ENCODE results near the gene PINK1.
"Not testable (repeated sequence)": the region's sequence is repeated elsewhere in the genome, so short reads cannot be mapped to it uniquely, and the experiment has no call there.

PINK1 gene

DNA sequence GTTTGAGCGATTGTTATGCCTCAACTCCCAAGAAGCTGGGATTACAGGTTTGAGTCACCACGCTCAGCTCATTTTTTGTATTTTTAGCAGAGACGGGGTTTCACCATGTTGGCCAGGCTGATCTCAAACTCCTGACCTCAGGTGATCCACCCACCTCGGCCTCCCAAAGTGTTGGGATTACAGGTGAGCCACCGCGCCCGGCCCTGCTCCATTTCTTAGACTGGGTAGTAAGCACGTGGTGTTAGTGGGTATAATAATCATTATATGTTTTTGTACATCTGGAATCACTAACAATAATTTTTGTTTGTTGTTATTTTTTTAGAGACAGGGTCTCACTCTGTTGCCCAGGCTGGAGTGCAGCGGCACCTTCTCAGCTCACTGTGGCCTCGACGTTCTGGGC lies 40.4 kb downstream of the PINK1 start:
- H3K4me1 Mint-ChIP-seq, H3K27ac Mint-ChIP-seq, DNase-seq, H3K4me3 Mint-ChIP-seq, ATAC-seq: not testable (repeated sequence)
- Mint-ChIP-seq H3K9me3 (peaks cover 5 to 17% of the 10 kb centered on the region in 2 donors), H3K27me3 (peaks cover 11% of the 10 kb centered on the region)

DNA sequence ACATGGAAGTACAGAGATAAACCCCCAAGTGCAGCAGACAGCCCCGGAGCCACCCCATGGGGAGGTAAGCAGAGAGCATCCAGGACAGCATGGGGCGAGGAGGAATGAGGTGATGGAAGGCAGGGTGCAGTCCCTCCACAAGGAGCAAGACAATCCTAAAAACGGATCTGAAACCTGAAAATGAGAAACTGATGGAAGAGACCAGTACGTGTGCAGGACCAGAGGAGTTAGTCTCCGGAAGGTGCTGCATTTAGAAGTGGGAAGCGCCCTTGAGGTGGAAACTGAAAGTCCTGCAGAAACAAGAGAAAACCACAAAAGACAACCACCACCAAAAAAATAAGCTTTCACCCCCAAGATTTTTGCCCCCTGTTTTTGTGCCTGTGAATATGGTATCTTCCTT lies 45.3 kb downstream of the PINK1 start:
- peaks cover 5 to 19% of the 10 kb centered on the region in 2 donors for H3K9me3 Mint-ChIP-seq
- ATAC-seq, result peak; percentile 60
- no peak overlapping the region for H3K4me3 Mint-ChIP-seq
- H3K27ac Mint-ChIP-seq, result no peak overlapping the region
- peaks cover 11% of the 10 kb centered on the region for H3K4me1 Mint-ChIP-seq
- peak in 1 of 2 donors; percentile 26 for DNase-seq
- peaks cover 38% of the 10 kb centered on the region for H3K27me3 Mint-ChIP-seq

DNA sequence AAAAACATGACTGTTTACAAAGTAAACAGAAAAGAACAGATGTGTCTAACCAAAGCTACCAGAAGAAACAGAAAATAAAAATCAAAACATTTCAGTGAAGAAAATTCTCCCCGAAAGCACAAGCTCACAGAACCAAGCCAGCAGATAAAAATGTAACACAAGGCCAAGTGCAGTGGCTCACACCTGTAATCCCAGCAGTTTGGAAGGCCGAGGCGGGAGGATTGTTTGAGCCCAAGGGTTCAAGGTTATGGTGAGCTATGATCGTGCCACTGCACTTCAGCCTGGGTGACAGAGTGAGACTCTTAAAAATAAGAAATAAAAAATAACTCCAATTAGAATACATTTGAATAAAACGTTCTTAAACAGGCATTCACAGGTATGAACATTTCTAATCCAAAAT lies 47.0 kb downstream of the PINK1 start:
- peaks cover 5 to 19% of the 10 kb centered on the region in 2 donors for H3K9me3 Mint-ChIP-seq
- H3K27me3 Mint-ChIP-seq, result peaks cover 51% of the 10 kb centered on the region
- peaks cover 11% of the 10 kb centered on the region for H3K4me1 Mint-ChIP-seq
- H3K4me3 Mint-ChIP-seq, result no peak overlapping the region
- ATAC-seq, result no peak
- H3K27ac Mint-ChIP-seq, result no peak overlapping the region
- no peak for DNase-seq

DNA sequence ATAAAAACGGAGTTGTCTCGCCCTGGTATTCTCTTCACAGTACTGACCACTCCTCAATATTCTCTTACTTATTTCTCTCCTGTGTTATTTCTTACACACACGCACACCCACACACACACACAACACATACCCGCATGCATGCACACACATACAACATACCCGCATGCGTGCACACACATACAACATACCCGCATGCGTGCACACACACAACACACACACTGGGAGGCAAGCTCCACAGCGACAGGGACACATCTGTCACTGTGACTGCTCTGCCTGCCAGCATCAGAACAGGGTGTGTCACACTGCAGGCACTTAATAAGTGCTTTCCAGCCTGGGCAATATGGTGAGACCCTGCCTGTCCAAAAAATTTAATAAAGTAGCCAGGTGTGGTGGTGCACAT lies 48.7 kb downstream of the PINK1 start:
- peaks cover 5 to 18% of the 10 kb centered on the region in 2 donors for H3K9me3 Mint-ChIP-seq
- no peak for ATAC-seq
- peaks cover 11% of the 10 kb centered on the region for H3K4me1 Mint-ChIP-seq
- H3K4me3 Mint-ChIP-seq, result no peak overlapping the region
- no peak for DNase-seq
- peaks cover 60% of the 10 kb centered on the region for H3K27me3 Mint-ChIP-seq
- no peak overlapping the region for H3K27ac Mint-ChIP-seq

DNA sequence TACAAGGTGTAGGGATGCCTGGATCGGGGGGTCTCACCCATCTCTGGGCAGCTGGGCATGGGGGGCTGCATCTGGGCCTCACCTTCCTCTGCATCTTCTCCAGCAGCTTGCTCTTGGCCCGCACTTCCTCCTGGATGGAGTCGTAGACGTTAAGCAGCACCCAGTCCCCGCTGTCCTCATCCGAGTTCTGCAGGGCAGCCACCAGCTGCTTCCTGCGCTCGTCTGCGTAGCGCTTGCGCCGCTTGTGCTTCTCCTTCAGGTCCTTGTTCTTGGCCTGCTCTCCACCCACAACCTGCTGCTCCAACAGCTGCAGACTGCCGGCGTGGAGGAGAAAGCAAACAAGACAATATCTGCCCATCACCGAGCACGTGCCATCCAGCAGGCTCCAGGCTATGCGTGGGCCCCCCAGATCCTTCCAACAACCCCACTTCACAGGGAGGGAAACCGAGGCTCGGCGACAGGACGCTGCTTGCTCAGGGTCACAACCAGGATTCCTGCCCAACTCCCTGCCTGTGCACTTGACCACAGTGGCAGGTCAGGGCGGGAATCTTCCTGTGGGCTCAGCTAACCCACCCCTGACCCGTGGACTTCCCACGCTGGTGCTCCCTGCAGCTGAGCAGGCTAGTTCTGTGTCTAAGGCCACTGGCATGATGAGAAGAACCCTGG lies 49.4 kb downstream of the PINK1 start:
- ATAC-seq (no peak), DNase-seq (no peak)
- Mint-ChIP-seq H3K27ac (no peak overlapping the region), H3K4me1 (peaks cover 11% of the 10 kb centered on the region), H3K9me3 (peaks cover 3 to 11% of the 10 kb centered on the region in 2 donors), H3K4me3 (no peak overlapping the region), H3K27me3 (peaks cover 60% of the 10 kb centered on the region)

DNA sequence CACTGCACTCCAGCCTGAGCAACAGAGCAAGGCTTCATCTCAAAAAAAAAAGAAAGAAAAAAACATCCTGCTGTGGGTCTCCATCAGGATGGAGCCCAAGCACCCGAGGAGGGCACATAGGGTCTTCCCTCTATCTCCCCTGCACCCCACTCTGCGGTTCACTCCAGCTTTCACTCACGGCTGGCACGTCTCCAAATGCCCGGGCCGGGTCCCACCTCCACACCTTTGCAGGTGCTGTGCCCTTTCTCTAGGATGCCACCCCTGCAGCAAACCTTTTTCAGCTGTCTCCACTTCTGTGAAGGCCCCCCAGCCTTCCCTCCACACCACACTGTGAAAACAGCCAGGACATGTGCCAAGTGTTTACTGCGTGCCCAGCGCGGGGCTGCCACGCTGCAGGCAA lies 50.4 kb downstream of the PINK1 start:
- Mint-ChIP-seq H3K4me3 (no peak overlapping the region), H3K27ac (no peak overlapping the region), H3K9me3 (peaks cover 0 to 2% of the 10 kb centered on the region in 2 donors), H3K4me1 (peaks cover 6% of the 10 kb centered on the region), H3K27me3 (peaks cover 60% of the 10 kb centered on the region)
- no peak for DNase-seq
- no peak for ATAC-seq

DNA sequence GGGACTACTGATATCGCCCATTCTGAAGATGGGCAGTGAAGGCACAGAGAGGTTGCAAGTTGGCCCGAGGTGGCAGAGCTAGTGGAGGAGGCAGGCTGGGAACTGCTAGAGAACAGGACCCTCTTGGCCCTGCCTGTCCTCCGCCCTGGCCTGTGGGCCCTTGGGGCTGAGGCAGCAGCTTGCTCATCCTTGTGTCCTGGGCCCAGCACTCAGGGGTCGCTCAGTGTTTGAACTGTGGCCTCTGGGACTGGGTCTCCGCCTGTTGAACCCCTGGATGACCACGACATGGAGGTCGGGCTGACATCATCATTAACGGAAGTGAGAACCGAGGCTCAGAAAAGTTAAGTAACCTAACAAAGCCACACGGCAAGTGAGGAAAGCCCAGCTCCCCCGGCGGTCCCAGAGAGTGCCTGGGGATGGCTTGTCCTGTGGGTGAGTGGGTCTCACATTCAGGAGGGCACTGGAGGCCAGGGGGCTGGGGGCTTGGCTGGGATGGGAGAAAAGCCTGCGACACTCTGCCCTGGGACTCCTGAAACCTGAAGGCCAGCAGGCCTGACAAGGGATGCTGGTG lies 50.9 kb downstream of the PINK1 start:
- Mint-ChIP-seq H3K4me3 (no peak overlapping the region), H3K9me3 (no peaks in the 10 kb centered on the region), H3K4me1 (peaks cover under 1% of the 10 kb centered on the region), H3K27ac (no peak overlapping the region), H3K27me3 (peaks cover 60% of the 10 kb centered on the region)
- ATAC-seq (no peak), DNase-seq (no peak)

DNA sequence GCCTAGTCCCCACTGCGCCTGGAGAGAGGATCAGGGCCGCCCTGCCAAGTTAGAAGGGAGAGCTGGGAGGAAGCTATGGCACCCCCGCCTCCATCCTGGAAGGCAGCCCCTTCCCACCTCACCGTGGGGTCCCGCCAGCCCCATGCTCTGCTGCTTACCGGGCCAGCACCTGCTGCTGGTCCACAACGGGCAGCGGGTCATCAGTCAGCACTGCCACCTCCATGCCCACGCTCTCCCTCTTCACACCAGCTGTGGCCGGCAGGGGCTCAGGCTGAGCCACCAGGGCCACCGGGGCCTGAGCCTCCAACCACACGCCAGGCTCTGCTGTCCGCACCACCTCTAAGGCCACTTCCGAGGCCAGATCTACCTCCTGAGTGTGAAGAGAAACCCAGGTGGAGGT lies 51.4 kb downstream of the PINK1 start:
- Mint-ChIP-seq H3K4me3 (no peak overlapping the region), H3K9me3 (no peaks in the 10 kb centered on the region), H3K4me1 (no peaks in the 10 kb centered on the region), H3K27me3 (peaks cover 55% of the 10 kb centered on the region), H3K27ac (no peak overlapping the region)
- ATAC-seq, result no peak
- DNase-seq, result no peak

DNA sequence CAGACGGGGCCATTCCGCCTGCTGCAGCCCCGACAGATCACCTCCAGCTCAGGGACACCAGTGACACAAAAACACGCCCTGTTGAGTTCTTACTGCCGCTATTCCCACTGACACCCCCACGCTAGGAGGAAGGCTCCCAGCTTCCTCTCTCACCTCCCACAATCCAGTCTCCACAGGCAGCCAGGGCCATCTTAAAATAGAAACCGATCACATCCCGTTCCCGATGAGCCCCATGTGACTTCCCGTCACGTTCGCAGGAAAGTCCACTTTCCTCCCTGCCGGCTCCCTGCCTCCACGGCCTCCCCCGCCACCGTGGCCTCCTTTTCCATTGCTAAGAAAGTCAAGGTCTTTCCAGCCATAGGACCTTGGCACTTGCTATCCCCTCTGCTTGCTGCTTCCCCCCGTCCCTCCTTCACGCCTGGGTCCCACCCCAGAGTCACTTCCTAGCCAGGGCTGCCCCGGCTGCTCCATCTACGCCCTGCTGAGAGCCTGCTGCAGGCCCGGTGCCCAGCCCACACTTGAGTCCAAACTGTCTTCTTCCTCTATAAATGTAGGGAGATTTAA lies 51.9 kb downstream of the PINK1 start:
- Mint-ChIP-seq H3K4me1 (no peaks in the 10 kb centered on the region), H3K27me3 (peaks cover 50% of the 10 kb centered on the region), H3K9me3 (no peaks in the 10 kb centered on the region), H3K27ac (peak overlapping the region in 1 of 2 donors; percentile 9), H3K4me3 (no peak overlapping the region)
- no peak for DNase-seq
- ATAC-seq, result no peak

DNA sequence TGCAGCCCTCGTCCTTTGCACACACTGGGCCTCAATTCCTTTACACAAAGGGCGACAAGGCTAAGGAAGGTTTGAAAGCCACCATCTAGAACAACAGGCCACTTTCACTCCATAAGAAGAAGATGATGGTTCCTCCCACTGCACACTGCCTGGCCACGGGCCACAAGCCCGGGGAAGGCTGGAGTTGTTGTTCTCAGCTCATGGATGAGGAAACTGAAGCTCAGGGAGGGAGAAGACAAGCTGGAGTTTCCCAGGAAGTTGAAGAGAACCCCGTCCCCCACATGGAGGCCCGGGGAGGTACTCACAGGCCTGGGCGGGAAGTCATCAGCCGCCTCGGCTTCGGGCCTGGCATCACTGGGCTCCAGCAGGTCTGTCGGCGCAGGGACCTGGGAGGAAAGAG lies 52.5 kb downstream of the PINK1 start:
- no peak for ATAC-seq
- peaks cover 44% of the 10 kb centered on the region for H3K27me3 Mint-ChIP-seq
- no peak overlapping the region for H3K27ac Mint-ChIP-seq
- no peaks in the 10 kb centered on the region for H3K4me1 Mint-ChIP-seq
- H3K9me3 Mint-ChIP-seq, result no peaks in the 10 kb centered on the region
- DNase-seq, result no peak
- H3K4me3 Mint-ChIP-seq, result no peak overlapping the region

DNA sequence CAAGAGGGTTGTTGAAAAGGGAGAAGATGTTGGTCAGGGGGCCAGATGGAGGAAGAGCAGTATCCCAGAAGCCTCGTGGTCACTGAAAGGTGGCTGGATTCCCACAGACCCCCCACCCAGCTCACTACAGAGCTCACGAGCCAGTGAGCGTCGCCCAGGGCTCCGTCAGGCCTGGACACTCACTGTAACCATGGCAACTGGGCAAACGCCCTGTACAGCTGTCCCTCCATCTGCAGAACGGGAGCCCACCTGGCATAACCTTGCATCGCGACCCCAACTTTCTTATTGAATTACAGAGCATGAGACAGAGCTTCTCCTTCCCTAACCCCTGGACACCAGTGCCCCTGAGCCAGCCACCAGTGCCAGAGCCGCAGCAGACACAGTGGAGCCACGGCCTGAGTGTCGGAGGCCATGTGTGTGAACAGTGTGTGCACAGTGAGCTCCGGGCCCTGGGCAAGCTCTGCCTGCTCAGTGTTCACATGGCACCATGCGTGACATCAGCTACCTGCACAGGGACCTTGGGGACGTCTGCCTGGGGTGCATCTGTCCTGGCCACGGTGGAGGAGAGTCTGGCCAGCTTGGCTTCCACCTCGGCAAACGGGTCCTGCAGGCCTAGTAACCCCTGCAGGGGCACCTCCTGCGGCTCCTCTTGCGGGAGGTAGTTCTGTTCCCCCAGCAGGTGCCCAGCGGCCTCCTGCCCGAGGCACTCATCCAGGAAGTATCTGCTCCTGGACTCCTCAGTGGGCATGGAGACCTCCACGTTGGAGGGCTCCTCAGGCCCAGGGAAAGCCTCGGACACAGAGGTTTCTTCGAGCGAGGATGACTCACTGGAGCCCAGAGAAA lies 53.8 kb downstream of the PINK1 start:
- no peak overlapping the region for H3K27ac Mint-ChIP-seq
- DNase-seq, result no peak
- no peak overlapping the region for H3K4me3 Mint-ChIP-seq
- no peaks in the 10 kb centered on the region for H3K4me1 Mint-ChIP-seq
- peaks cover 35% of the 10 kb centered on the region for H3K27me3 Mint-ChIP-seq
- ATAC-seq, result no peak
- no peaks in the 10 kb centered on the region for H3K9me3 Mint-ChIP-seq

DNA sequence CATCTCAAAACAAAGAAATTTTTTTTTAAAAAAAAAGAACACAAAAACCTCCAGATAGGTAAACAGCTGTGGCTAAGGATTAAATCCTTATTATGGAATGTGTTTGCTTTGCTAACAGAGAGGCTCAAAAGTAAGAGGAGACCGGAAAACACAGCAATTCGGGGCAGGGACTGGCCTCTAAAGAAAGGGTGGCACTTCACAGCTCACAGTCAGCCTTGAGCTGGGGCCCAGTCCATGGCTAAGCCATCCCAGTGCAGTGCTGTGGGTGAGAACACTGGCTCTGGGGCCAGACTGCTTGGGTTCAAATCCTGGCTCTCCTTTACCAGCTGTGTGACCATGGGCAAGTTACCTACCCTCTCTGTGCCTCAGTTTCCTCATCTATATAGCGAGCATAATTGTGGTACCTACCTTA lies 56.4 kb downstream of the PINK1 start:
- no peak overlapping the region for H3K27ac Mint-ChIP-seq
- peaks cover 15% of the 10 kb centered on the region for H3K27me3 Mint-ChIP-seq
- no peak for DNase-seq
- H3K9me3 Mint-ChIP-seq, result no peaks in the 10 kb centered on the region
- no peak for ATAC-seq
- no peak overlapping the region for H3K4me3 Mint-ChIP-seq
- H3K4me1 Mint-ChIP-seq, result no peaks in the 10 kb centered on the region

DNA sequence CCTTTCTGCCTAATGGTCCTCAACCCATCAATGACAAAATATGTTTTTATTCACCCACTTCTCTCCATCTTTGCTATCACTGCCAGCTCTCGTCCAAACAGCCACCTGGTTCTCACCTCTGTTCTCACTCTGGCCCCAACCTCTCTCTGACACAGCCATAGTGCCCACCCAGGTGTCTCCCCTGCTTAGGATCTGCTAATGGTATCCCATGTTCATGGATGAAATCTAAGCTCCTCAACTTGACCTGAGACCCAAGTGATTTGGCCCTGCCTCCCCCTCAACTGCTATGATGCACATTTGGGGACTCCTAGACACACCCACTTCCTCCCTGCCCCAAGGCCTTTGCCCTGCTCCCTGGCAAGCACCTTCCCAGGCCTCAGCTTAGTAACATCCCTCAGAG lies 58.6 kb downstream of the PINK1 start:
- no peak for DNase-seq
- no peak for ATAC-seq
- Mint-ChIP-seq H3K27ac (no peak overlapping the region), H3K4me1 (peaks cover 9% of the 10 kb centered on the region), H3K9me3 (no peaks in the 10 kb centered on the region), H3K4me3 (no peak overlapping the region), H3K27me3 (peaks cover 10% of the 10 kb centered on the region)

DNA sequence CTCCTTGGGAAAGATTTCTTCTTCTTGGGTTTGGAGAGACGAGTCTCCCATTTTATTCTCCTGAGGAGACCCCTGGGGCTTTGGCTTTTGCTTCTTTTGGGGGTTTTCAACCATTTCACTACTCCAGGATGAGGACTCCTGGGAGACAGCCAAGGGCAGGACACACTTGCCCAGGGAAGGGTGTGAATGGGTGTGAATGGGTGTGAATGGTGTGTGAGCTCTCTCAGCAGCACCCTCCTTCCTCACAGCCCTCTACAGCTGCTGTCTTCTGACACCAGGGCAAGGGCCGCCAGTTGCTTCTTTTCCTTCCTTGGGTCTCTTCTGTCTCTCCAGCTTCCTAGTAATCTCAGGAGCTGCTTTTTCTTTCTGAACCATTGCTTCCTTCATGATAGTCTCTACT lies 60.4 kb downstream of the PINK1 start:
- ATAC-seq, result no peak
- Mint-ChIP-seq H3K4me1 (peaks cover 12% of the 10 kb centered on the region), H3K9me3 (no peaks in the 10 kb centered on the region), H3K27ac (no peak overlapping the region), H3K27me3 (peaks cover 10% of the 10 kb centered on the region), H3K4me3 (no peak overlapping the region)
- no peak for DNase-seq

DNA sequence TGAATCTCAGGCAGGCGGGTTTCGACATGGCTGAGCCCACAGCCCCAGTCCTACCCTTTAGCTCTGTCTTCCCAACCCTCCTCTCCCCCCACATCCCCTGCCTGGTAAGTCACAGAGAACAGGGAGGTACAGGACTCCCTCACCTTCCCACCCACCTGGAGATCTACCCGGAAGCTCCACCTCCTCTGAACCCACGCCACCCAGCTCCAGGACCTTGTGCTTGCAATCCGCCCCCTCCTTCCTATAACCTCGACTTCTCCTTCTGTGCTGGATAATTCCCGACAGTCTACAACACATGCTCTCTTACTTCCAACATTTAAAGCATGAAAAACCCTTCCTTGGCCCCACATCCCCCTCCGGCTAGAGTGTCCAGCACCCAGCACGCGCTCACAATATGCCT lies 62.3 kb downstream of the PINK1 start:
- Mint-ChIP-seq H3K9me3 (no peaks in the 10 kb centered on the region), H3K27me3 (peaks cover 10% of the 10 kb centered on the region), H3K27ac (peak overlapping the region in 1 of 2 donors; percentile 28), H3K4me1 (peaks cover 12% of the 10 kb centered on the region), H3K4me3 (no peak overlapping the region)
- ATAC-seq (no peak), DNase-seq (no peak)

All from stimulated activated naive CD8-positive, alpha-beta T cell treated with anti-CD3 and anti-CD28 coated beads, Interleukin-15, amount 100 ng/mL, for 72 hours (primary cell).